TTC549 (cell line): ENCODE measurements around the gene NXNL2.

ENCODE experiments used
- FAIRE-seq: peaks from 2 replicates; lab custom pipeline; 2012; peaks lifted over from hg19 to GRCh38; lab: Jason Lieb, UNC

The NXNL2 gene

DNA sequence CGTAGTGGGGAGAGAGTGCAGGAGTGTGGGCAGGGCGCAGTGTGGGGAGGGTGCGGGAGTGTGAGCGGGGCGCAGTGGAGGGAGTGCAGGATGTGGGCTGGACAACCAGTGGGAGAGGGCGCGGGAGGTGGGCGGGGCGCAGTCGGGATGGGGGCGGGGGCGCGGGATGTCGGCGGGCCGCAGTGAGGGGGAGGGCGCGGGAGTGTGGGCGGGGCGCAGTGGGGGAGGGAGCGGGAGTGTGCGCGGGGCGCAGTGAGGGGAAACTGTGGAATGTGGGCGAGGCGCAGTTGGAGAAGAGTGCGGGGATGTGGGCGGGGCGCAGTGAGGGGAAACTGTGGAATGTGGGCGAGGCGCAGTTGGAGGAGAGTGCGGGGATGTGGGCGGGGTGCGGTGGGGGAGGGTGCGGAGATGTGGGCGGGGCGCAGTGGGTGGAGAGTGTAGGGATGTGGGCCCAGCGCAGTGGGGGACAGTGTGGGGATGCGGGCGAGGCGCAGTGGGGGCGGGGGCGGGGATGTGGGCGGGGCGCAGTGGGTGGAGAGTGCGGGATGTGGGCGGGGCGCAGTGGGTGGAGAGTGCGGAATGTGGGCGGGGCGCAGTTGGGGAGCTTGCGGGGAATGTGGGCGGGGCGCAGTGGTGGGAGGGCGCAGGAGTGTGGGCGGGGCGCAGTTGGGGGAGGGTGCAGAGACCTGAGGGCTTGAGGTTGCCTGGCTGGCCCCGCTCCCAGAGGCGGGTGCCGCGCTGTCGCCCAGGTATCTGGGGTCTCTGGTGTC, at the start of gene NXNL2:
Gene NXNL2, plus strand, starts transcription at position 723 of the 770 bp plus-strand sequence. CDS start 257 bp downstream, outside the sequence.
- FAIRE-seq: no peak

DNA sequence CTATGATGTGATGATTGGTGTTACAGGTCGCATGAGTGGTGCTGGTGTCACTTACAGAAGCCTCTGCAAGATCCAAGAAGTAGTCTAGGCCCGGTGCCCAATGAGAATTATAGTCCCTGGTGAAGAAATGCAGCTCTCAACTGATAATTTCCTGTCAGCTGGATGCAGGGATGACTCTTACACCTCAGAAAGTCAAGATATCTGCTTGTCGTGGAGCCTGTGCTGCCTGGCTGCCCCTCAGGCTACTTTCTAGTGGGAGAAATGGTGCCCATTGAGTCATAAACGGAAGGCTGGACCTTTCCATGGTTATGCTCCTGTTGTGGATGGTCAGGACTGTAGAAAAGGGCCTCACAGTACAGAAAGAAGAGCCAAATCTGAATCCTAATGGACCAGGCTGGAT, 46.8 kb upstream of the NXNL2 start:
- FAIRE-seq: no peak

DNA sequence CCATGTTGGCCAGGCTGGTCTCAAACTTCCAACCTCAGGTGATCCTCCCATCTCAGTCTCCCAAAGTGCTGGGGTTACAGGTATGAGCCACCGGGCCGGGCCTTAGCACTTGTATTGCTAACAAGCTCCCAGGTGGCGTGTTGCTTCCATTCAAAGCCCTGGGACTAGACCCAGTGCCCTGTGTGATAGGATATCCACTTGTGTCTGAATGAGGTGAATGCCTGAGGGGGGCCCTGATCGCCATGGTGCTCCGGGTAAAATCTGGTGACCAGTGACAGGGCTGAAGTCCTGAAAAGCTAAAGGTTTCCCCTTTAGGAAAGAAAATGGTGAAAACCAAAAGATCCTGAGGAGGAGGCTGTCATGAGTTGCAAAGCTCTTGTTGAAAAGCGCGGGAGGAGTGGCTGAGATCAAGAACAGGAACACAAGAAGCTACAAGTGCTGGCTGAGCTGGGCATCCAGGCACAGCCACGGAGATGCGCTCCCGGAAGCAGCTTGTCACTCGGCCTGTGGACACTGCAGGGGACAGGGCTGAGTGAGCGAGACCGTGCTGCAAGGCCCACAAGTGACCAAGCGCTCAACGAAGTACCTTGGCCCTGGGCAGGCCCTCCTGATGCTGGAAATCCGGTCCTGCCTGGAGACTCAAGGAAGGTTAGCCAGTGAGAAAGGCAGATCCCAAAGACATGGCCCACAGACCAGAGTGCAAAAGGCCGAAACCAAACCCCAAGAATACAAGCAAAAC, 39.8 kb upstream of the NXNL2 start:
- FAIRE-seq: no peak

DNA sequence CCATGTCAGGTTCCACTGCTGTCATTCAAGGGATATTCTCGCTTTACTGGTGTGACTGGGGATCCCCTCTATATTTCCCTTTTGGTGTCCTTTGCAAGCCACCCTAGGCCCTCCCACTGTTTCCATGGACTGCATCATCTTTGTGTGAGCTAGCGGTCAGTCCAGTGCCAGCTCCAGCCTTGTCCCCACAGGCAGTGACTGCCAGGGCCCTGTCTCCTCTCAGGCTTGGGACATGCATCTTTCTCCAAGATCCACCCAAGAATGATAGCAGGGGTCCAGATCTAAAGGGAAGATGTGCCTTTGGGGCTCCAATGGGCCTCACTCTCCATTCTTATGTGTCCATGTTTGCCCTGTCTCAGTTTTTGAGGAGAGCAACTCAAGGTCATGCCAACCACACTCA, 37.8 kb upstream of the NXNL2 start:
- FAIRE-seq: no peak

DNA sequence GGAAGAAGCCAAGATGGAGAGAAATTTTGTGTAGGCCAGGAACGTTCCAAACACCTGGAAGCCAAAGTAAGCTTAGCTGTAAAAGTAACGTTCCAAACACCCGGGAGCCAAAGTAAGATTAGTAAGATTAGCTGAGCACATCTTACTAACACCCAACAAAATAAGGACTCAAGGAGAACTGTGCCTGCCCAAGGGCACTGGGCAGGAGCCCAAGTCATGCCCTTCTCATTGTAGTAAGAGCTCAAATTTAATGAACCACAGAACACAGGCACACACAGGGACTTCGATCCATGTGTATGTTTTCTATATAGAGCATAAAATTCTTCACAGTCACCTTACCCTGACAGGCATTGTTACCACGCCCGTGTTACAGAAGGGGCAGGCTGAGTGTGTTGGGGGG, 36.1 kb upstream of the NXNL2 start:
- FAIRE-seq: no peak

DNA sequence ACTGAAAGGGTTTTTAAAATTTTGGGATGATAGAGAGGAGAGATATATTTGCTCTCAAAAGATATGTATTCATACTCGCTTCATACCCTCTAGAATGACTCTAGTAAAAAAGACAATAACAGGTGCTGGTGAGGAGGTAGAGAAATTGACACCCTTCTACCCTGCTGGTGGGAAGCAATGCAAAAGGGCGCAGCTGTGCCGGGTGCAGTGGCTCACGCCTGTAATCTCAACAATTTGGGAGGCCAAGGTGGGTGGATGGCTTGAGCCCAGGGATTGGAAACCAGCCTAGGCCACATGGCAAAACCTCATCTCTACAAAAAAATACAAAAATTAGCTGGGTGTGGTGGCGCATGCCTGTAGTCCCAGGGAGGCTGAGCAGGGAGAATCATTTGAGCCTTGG, 33.9 kb upstream of the NXNL2 start:
- no peak for FAIRE-seq

DNA sequence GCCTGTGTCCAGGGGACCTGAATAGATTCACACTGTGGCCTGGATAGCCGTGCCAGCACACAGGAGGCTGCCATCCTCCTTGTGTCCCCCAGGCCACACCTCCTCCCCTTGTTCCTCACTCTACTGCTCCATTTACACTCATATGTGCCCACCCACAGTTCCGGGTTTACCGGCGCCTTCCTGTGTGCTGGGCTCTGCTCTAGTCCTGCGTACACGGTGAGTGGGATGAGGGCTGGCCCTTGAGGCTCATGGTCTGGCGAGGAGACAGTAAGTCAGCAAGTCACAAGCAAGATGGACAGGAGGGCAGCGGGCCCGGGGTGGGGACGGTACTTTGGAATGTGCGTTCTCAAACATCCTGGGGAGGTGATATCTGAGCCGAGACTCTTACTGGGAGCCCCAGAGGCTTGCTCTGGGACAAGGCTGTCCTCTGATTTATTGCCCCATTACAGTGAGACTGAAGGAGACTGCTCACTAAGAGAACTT, 32.4 kb upstream of the NXNL2 start:
- FAIRE-seq: no peak

DNA sequence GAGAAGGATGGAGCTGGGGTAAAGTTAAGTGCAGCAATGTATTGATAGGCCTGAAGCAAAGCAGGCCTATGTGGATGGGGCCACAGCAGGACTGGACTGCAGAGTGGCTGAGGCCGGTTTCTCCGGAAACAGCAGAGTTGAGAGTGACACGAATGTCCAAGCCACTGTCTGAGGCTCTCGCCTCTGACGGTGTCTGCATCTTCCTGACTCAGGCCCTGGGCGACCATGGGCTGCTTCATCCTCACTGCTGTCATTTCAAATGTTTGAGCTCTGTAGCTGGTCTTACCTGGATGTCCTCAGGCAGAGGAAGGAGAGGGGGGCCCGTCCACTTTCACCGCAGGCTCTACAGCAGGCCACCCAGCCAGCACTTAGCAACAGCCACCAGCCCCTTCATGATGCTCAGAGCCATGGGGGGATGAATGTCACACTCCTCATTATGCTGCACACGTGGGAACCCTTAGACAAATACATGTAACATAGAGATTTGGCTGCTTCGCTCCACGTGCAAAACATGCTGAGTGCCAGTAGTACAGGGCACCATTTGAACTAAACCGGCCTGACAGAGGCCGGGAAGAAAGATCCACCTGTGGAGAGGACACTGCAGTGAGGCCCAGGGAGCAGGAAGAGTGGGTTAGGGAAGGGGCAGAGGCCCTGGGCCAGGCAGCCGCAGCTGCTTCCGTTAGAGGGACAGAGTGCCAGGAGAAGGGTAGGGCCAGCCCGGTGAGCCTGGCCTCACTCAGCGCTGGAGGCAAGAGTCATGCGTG, 31.7 kb upstream of the NXNL2 start:
- FAIRE-seq: no peak

DNA sequence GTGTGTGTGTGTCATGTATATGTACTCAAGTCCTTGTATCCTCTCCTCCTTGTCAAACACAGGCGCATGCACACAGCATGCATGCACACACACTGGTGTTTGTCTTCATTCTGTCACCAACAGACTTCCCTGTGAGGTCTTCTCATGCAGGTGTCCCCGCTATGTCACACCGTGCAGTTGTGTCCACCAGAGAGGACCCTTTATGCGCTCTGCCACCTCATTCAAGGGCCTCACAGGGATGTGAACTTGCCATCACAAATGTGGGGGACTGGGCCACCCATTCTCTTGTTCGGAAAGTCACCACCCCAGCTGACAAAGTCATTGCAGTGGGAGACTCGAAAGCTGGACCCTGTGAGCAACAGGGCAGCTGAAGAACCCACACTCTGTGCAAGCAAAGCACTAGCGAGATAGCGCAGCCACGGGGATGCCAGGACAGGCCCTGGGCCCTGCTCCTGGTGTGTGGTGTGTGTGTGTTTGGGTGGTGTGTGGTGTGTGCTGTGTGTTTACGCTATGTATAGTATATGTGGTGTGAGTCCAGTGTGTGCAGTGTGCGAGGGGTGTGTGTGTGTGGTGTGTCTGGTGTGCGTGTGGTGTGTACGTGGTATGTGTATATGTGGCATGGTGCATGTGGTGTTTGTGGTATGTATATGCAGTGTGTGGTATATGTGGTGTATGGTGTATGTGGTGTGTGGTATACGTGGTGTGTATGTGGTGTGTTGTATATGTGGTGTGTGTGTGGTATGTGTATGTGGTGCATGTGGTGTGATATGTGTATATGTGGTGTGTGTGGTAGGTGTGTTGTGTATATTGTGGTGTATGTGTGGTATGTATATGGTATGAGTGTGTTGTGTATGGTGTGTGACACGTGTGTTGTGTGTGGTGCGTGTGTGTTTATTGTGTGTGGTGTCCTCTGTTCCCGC, 30.9 kb upstream of the NXNL2 start:
- FAIRE-seq: no peak

DNA sequence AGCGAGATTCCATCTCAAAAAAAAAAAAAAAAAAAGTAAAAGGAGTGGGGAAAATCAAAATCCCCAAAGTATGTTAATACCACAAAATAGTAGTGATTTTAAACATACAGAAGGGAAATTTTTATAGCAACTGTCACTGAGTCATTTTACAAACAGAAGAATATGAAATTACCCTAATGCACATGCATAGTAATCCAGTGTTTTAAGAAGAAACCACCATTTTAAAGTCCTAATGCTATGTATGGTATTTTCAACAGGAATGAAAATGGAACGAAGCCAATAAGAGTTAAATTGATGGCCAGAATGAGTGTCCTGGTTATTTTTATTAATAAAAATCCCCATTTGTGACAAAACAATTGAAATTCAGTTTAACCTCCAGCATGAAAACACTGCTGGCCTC, 26.7 kb upstream of the NXNL2 start:
- FAIRE-seq: no peak

DNA sequence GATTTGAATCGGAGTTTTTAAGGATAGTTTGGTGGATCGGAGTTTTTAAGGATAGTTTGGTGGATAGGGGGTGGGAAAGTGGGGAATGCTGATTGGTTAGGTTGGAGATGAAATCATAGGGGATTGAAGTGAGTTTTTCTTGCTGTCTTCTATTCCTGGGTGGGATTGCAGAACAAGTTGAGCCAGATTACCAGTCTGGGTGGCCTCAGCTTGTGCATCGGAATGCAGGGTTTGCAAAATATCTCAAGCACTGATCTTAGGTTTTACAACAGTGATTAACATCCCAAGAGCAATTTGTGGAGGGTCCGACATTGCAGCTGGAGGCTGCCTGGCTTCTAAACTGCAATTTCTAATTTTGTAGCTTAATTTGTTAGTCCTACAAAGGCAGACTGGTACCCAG, 23.1 kb upstream of the NXNL2 start:
- no peak for FAIRE-seq

DNA sequence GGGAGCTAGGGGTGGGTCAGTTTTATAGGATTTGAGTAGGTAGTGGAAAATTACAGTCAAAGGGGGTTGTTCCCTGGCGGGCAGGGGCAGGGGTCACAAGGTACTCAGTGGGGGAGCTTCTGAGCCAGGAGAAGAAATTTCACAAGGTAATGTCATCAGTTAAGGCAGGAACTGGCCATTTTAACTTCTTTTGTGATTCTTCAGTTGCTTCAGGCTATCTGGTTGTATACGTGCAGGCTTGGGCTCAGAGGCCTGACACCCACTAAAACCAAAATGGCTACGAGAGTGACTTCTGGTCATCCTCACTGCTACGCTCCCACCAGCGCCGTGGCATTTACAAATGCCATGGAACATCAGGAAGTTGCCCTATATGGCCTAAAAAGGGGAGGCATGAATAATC, 20.7 kb upstream of the NXNL2 start:
- no peak for FAIRE-seq

DNA sequence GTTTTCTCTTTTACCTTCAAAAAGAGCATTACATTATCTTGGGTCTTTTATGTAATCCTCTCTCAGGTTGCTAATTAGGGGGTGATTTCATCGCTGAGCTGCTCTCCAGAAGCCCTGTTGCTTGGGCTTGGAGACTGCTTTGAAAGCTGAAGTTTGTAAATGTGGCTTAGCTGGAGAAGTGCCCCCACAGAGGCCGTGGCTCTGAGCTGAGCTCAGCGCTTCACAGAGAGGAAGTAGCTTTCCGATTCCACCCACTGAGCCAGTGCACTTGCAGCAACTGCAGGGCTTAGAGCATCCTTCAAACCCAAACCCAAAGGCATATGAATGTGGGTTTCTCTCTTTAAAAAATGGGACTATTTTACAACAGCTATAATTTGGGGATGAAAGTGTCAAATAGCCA, 13.7 kb upstream of the NXNL2 start:
- FAIRE-seq: no peak

DNA sequence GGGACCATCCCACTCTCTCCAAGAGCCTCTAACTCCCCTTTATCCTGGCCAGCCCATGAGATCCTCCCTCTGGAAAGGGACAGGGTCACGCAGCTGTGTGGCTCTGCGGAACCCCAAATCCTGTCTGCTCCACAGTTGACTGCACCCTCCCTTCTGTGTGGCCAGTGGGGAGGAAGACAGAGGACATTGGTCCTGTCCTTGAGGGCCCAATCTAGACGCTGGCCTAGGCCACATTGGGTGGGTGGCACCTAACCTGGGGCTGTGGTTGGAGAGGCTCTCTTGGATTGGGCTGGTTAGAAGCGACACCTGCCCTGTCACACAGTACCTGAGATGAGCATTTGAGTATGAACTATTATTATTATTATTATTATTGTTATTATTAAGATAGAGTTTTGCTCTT, 12.6 kb upstream of the NXNL2 start:
- no peak for FAIRE-seq

DNA sequence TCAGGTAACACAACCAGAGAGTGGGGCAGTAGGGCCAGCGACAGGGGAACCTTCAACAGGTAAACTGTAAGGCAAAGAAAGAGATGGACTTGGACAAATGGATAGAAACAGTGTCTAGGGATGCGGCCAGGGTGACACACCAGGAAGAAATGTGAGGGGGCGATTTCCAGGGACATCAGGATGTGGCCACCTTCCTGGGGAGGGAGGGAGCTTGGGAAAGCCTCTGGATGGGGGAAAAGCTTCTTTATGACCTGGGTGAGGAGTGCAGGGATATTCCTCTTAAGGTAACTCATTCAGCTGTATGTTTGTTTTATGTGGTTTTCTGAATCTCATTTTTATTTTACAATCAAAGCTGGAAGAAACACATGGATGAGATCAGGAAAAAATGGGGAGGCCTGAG, 11.9 kb upstream of the NXNL2 start:
- no peak for FAIRE-seq

DNA sequence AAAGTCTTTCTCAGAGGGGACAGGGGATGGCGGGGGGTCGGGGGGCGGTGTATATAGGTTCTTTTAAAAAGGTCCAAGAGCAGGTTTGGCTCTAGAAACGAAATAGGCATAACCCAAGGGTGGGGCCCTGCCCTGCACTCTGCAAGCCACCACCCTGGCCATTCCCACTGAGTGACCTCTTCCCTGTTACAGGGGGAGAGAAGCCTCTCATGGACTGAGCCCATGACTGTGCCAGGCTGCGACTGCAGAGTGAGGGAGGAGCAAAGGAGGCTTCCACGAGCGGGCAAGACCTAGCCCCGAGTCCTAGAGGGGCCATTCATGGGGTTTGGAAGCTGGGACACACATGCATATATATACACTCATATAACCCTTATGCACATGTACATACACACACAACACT, 10.1 kb upstream of the NXNL2 start:
- FAIRE-seq: no peak

DNA sequence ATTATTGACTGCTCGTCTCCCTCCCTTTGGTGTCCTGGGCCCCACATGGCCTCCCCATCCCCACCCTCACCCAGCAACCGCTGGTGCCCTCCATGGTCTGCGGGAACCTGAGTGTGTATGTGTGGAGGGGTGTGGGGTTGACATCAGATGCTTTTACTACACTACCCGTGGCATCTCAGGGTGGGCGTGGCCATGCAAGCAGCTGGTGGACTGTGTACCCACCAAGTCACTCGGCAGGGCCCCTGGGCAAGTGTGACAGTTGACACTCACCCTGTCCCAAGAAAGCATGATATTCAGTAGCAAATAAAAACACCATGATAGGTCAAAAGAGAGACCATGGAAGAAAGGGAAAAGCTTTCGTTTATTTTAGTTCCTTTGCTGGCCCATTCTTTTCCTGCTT, 7.4 kb upstream of the NXNL2 start:
- FAIRE-seq: no peak

DNA sequence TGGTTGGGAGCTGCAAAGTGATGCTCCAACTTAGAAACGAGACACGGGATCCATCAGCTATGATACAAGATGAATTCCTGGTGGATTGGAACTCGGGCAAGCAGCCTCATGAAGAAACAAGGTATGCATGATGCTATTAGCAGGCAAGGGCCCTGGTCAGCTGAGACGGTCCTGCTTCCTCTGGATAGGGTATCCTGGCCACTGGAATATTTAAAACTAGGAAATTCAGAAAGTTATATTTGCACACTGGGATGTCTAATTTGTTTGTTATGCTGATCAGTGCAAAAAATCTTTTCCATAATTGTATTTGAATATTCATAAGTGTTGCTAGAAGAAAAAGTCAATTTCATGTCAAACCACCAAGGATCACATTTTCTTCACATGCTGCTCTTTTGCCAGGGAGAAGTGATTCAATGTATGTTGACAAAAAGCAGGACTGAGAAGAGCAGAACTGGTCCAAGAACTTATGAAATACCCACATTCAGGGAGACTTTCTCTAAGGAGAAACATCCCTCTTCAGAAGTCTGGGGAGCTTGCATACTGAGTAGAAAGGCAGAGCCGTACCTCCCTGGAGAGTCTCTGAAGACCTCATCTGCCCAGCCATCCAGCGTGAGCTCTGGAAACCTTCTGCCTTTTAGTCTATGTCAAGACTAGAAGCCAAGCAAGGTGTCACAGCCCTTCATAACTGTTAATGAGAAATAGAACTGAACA, 6.7 kb upstream of the NXNL2 start:
- no peak for FAIRE-seq

DNA sequence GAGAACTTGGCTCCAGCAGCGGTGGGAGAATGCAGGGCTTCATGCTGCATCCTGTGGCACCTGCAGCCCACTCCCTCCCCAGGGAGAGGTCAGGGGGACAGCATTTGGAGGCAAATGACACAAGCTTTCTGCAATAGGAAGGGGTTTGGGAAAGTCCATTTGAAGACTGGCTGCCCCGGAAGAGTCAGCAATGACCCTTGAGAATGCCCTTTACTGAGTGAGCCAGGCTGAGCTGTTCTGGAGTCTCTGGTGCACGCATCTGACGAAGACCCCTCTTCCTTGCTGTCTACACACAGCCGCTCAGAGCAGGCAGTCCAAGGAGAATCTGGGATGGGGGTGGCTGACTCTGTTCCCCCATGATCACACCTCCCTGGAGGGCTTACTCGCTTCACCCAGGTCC, 5.5 kb upstream of the NXNL2 start:
- FAIRE-seq: no peak

DNA sequence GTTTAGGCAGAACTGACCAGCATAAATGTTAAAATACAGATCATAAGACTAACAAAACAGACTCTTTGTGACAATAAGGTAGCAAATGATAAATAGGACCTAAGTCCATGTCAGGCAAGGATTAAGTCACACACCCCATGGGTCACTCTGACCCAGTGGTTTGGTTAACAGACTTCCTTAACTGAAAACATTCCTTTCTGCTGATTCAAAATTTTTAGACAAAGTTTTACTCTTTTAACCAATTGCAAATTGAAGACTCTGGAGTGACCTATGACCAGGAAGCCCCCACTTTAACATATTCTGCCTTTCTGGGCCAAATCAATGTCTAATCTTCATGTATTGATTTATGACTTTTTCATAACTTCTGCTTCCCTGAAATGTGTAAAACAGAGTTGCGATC, 4.9 kb upstream of the NXNL2 start:
- FAIRE-seq: no peak
